ENCODE data around the gene SH3GL1. TPM values are rescaled to one million over a fixed set of nuclear protein-coding genes. Genes with fewer than 3 reads are reported as not detected.

Gene SH3GL1
- total and polyA plus RNA-seq, 2 of the 4 experiments (the other 2 are of a cell fraction) = 28.1 to 138 TPM

DNA sequence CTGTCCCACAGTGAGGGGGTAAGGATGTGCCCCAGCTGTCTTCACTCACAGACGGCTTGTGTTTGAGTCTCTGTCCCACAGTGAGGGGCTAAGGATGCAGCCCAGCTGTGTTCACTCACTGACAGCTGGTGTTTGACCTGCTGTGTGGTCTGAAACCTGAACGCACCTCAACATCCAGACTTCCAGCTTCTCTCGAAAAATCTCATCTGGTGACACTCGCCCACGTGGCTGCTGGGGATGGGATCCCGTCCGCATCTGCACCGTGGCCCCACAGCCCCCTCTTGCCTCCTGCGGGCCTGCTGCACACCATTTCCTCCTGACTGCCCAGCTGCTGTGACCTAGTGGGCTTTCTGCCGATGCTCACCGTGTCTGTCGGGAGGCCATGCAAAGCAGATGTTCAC is 29.4 kb upstream of the SH3GL1 start:
- DNase-seq = peak; percentile 47
- H3K56ac ChIP-seq (ENCODE audit: extremely low read depth, insufficient read depth, low read length) = no peak overlapping the region
- H2BK15ac ChIP-seq (ENCODE audit: low read depth, low read length) = no peak overlapping the region
- no peak overlapping the region for H3K23ac ChIP-seq (ENCODE audit: low read depth, low read length)
- H2AFZ ChIP-seq (replicated peaks; ENCODE audit: low read length, poor library complexity) = no peak overlapping the region
- H3K4me2 ChIP-seq (ENCODE audit: low read depth, low read length) = no peak overlapping the region
- no peak overlapping the region; the same call in 1 of the 2 replicates for H3K27ac ChIP-seq (ENCODE audit: insufficient read depth, low read length)
- no peak overlapping the region for H2BK120ac ChIP-seq (ENCODE audit: low read depth, low read length)
- in situ Hi-C loops (cut with MboI; ENCODE audit: low sequenced_read_pairs) = no loop called here
- no peaks in the 10 kb centered on the region for H3K9me3 ChIP-seq (ENCODE audit: control insufficient read depth, insufficient read depth, low read length)
- no peaks in the 10 kb centered on the region for H4K20me1 ChIP-seq (ENCODE audit: insufficient read depth, low read length)
- no peak overlapping the region for H3K4ac ChIP-seq (ENCODE audit: low read depth, low read length)
- H3K4me3 ChIP-seq (ENCODE audit: insufficient read depth, low read depth, low read length) = no peak overlapping the region
- no peak overlapping the region for H3K9ac ChIP-seq (ENCODE audit: low read depth, low read length)
- H3K18ac ChIP-seq (ENCODE audit: low read depth, low read length) = no peak overlapping the region
- dilution Hi-C loops (cut with HindIII; ENCODE audit: low sequenced_read_pairs, unreplicated experiment) = no loop called here
- H3K27me3 ChIP-seq (ENCODE audit: control insufficient read depth, insufficient read depth, low read length) = no peaks in the 10 kb centered on the region
- no peak for ATAC-seq (ENCODE audit: low read depth)
- no peak overlapping the region for H2BK5ac ChIP-seq (ENCODE audit: low read depth, low read length, poor library complexity, severe bottlenecking)
- 10% methylated on average over 2 of the region's 12 CpGs; no CpG with 5 or more reads in 1 of the 2 experiments for WGBS, 2 experiments (ENCODE audit: extremely low coverage in 2 of 2, insufficient read length in 1 of 2)
- peak overlapping the region; percentile 44 for H2AK9ac ChIP-seq (replicated peaks; ENCODE audit: low read depth, low read length, poor library complexity)
- peaks cover 11% of the 10 kb centered on the region; the same call in 1 of the 2 replicates for H3K4me1 ChIP-seq (ENCODE audit: control insufficient read depth, insufficient read depth, low read length)
- H3K36me3 ChIP-seq (ENCODE audit: control insufficient read depth, insufficient read depth, low read length) = peaks cover 20% of the 10 kb centered on the region
- H2AK5ac ChIP-seq (ENCODE audit: low read depth, low read length) = no peak overlapping the region
- no peak overlapping the region for H4K5ac ChIP-seq (ENCODE audit: low read depth, low read length)
- peaks cover 4 to 6% of the 10 kb centered on the region in 2 experiments; a peak in 1 of 4 replicates for H3K79me1 ChIP-seq (ENCODE audit: low read depth in 1 of 2, low read length in 2 of 2)
- POLR2A ChIA-PET (ENCODE audit: unreplicated experiment) = no interaction called here
- CTCF ChIA-PET = no interaction called here
- TF ChIP-seq MAFK (IDR thresholded peaks at IDR 0.05; ENCODE audit: low read depth, low read length) = no peak
- TF ChIP-seq, protein P1, sequence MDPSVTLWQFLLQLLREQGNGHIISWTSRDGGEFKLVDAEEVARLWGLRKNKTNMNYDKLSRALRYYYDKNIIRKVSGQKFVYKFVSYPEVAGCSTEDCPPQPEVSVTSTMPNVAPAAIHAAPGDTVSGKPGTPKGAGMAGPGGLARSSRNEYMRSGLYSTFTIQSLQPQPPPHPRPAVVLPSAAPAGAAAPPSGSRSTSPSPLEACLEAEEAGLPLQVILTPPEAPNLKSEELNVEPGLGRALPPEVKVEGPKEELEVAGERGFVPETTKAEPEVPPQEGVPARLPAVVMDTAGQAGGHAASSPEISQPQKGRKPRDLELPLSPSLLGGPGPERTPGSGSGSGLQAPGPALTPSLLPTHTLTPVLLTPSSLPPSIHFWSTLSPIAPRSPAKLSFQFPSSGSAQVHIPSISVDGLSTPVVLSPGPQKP (IDR thresholded peaks at IDR 0.05; ENCODE audit: borderline replicate concordance, low read depth, low read length) = no peak
- no peak for TF ChIP-seq NFE2L2 (IDR thresholded peaks at IDR 0.05; ENCODE audit: low read depth, low read length)
- no peak for TF ChIP-seq RFX5 (IDR thresholded peaks at IDR 0.05; ENCODE audit: low read depth, low read length)
- no peak for TF ChIP-seq RAD21 (IDR thresholded peaks at IDR 0.05; ENCODE audit: low read length)
- TF ChIP-seq MXI1 (IDR thresholded peaks at IDR 0.05; ENCODE audit: borderline replicate concordance, low read depth, low read length) = no peak
- no peak for TF ChIP-seq RCOR1 (IDR thresholded peaks at IDR 0.05; ENCODE audit: insufficient replicate concordance, low read length)
- TF ChIP-seq CEBPB (IDR thresholded peaks at IDR 0.05; ENCODE audit: low read depth, low read length) = no peak
- no peak for TF ChIP-seq CHD1 (IDR thresholded peaks at IDR 0.05; ENCODE audit: low read depth, low read length)
- intact Hi-C loops (cut with micrococcal nuclease) = no loop called here
- H3K9me1 ChIP-seq (ENCODE audit: insufficient read depth, low read length) = no peaks in the 10 kb centered on the region; the same call in 1 of the 2 replicates
- H4K91ac ChIP-seq (ENCODE audit: insufficient read depth, low read depth, low read length) = no peak overlapping the region
- H3K14ac ChIP-seq (replicated peaks; ENCODE audit: low read depth, low read length) = no peak overlapping the region
- no TSS peak for BruUV-seq (replicated peaks)
- H4K8ac ChIP-seq (ENCODE audit: low read depth in 2 of 2, low read length in 2 of 2) = no peak overlapping the region
- no peak overlapping the region for H2BK20ac ChIP-seq (ENCODE audit: low read depth, low read length)

Data from IMR-90 (cell line).